HG02870 (cell line): ENCODE results near the gene FXYD7.
"Not testable (repeated sequence)": the region's sequence is repeated elsewhere in the genome, so short reads cannot be mapped to it uniquely, and the experiment has no call there.

Source experiments
- ATAC-seq: cut with Tn5 transposase; IDR thresholded peaks from one replicate; pipeline ENCODE4 v1.9.1; 2021; ENCODE audit warnings: mild to moderate bottlenecking, moderate library complexity; ENCODE audit not compliant: unreplicated experiment

FXYD7 gene, protein sequence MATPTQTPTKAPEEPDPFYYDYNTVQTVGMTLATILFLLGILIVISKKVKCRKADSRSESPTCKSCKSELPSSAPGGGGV

DNA sequence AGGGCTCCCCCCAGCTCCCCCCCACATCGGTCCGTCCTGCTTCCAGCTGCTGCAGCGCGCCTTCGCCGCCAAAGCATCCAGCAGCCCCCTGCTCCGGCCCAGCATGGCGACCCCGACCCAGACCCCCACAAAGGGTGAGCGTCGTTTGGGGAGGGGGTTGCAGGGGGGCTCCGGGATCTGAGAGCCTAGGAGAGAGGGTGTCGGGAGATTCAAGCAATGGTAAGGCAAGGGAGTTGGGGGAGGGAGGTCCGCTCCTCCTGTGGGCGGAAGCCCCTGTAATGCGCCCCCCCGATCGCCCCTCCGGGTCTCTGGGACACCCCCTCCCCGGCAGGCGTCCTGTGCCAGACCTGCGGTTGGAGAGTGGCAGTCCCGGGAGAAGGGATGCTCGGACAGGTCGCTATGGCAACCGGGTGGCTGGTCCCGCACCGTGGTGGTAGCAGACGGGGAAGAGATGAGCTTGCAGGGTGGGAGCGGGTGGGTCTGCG, at the start of gene FXYD7:
TSS of gene FXYD7 (plus strand) at position 25 of the 485 bp plus-strand sequence. CDS start at position 104, 79 bp downstream.
- ATAC-seq: no peak

DNA sequence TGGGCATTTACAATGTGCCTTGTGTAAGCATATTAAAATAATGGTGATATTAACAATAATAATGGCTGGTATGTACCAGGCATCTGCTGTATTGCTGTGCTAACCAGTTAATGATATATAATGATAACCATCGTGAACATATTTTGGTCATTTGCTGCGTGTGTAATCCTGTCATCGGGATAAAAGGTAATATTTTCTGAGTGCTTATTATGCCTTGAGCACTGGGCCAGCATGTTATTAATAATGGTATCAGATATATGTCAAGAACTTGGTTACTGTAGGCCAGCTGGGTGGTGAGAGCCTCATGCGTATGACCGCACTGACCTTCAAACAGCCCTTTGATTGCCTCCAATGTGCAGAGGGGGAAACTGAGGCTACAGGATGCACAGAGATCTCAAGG, 49.6 kb upstream of the FXYD7 start:
- no peak for ATAC-seq

DNA sequence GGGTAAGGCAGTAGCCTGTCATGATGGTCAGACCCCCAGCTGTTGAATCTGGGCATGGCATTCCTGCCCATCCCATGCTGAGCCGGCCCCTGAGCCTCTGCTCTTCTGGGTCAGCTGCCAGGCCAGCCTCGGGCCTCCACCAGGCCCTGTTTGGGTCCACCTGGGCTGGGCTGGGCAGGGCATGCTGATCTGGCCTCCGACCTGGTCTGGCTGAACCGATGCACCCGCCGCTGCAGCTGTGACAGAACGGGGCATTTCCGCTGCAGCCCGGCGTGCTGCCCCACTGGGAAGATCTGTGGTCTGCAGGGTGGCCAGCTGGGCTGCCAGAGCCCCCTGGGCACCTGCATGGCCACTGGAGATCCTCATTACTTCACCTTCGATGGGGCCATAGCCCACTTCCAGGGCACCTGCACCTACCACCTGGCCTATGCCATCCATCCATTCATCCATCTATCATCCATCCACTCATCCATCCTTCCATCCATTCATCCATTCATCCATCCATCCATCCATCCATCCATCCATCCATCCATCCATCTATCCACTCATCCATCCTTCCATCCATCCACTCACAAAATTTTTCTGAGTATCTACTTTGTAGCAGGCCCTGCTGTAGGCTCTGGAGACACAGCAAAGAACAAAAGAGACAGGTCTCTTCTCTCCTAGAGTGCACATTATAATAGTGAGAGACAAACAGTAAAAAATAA, 49.0 kb upstream of the FXYD7 start:
- ATAC-seq: no peak

DNA sequence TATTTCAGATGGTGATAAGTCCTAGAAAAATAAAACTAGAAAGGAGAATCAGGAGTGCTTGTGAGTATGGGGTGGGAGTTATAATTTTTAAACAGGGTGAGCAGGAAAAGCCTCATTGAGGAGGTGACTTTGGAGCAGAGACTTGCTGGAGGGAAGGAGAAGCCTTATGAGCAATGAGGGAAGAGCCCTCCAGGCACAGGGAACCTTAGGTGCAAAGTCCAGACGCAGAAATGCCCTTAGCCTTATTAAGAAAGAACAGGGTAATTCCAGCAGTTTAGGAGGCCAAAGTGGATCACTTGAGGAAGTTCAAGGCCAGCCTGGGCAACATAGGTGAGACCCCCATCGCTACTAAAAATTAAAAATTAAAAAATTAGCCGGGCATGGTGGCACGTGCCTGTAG, 48.4 kb upstream of the FXYD7 start:
- no peak for ATAC-seq

DNA sequence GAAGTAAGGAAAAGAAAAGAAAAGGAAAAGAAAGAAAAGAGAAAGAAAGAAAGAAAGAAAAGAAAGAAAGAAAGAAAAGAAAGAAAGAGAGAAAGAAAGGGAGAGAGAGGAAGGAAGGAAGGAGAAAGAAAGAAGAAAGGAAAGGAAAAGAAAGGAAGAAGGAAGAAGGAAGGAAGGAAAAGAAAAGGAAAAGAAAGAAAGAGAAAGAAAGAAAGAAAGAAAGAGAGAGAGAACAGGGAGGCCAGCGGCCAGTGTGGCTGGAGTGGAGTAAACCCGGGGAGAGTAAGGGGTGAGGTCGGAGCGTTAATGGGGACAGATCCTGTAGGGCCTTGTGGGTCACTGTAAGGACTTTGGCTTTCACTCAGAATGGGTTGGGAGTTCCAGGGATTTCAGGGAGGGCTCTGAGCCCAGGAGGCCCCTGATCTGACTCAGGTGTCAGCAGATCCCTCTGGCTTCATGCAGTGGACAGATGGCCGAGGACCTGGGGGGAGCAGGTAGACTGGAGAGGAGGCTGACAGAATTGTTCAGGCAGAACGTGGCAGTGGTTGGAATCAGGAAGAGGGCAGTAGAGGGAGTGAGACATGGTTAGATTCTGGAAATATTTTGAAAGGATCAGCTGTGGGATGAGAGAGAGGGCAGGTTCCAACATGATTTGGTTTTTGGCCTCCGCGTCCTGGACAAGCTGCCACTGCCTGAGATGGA, 47.2 kb upstream of the FXYD7 start:
- ATAC-seq: no peak

DNA sequence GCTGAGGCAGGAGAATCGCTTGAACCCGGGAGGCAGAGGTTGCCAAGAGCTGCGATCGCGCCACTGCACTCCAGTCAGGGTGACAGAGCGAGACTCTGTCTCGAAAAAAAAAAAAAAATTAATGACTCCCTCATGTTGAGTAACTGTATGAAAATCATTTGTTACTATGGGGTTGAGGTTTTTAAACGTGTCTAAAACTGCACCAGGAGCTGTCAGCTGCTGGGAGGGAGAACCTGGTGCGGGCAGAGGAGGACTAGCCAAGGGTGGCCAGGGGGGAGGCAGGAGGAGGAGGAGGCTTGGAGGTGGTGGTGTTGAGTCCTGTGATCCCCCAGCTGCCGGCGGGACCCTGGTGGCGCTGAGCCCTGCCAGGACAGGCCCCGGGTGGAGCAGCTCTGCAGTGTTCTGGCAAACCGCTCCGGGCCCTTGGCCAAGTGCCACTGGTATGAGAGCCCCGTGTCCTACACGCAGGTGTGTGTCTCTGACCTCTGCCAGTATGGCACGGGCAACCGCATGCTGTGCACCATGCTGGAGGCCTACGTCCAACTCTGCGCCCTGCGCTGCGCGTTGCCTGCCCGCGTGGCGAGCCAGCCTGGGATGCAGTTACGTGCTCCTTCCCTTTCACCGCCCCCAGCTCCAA, 44.5 kb upstream of the FXYD7 start:
- ATAC-seq: no peak

DNA sequence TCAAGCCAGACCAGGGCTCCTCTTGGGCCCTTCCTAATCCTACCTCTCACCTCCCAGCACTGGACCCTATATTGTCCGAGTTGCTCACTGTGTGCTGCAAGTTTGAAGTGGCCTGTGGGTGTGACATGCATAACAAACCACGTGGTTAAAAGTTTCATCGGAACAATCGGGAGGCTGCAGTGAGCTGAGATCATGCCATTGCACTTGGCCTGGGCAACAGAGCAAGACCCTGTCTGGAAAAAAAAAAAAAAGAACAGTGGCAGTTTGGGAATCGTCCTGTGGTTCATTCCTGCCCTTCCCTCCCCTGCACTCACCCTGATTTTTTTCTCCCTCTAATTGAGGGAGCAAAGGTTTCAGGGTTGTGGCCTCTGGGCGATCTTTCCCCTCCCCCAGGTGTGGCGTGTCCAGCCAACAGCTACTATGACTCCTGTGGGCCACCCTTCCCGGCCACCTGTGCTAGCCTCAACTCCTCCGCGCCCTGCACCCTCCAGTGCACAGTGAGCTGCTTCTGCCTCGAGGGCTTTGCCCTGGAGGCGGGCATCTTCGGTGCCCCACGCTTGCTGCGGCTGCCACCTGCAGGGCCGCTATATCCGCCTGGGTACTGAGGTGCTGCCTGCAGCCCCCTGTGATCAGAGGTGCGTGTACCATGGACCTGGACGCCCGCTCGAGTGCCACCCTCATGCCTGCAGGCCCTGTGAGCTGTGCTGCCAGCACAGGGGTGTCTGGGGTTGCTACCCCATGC, 43.7 kb upstream of the FXYD7 start:
- no peak for ATAC-seq

DNA sequence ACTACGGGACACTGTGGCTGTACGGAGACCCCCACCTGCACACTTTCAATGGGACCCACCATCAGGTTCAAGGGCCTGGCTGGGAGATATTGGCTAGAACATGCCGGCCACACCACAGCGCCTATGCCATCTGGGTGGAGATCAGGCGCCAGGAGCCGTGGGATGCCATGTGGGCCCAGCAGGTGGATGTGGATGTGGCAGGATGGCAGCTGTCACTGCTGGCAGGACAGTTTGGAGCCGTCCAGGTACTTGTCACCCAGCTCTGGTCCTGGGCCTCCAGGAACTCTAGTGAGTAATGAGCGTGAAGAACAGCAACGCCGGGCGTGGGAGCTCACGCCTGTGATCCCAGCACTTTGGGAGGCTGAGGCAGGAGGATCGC, 43.2 kb upstream of the FXYD7 start:
- no peak for ATAC-seq

DNA sequence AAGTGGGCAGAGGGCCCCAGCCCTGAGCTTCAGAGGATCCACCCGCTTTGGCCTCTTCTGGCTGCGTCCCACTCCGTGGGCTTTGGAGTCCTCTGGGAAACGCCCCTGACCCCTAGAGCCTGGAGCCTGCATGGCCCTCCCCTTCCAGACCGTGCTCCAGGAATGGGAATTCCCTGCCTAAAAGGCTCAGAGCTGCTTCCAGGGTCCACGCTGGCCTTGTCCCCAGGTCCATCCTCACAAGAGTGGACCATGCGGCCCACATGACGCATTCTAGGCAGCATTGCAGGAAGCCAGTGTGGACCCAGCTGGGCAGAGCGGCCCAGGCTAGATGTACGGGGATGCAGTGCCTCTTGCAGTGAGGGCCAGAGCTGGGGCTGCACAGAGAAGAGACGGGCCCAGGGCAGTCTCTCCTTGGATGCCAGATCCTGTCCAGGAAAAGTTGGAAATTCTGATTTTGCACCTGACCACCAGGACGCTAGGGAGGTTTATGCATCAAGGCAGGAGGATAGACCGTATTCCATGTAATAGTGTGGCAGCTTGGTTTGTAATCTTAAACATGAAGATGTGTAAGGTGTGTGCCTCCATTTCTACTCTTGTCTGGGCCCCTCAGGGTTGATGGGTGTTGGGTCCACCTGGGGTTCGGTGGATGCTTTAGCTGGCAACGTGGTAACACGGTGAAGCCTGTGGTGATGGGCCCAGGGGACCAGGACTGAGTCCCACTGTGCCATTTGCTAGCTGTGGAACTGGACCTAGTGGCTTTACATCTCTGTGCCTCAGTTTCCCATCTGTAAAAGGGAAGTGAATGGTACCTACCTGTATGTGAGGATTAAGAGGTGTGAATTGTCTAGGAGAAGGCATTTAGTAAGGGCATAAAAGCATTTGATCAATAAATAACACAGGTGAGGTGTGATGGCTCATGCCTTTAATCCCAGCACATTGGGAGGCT, 42.2 kb upstream of the FXYD7 start:
- no peak for ATAC-seq

DNA sequence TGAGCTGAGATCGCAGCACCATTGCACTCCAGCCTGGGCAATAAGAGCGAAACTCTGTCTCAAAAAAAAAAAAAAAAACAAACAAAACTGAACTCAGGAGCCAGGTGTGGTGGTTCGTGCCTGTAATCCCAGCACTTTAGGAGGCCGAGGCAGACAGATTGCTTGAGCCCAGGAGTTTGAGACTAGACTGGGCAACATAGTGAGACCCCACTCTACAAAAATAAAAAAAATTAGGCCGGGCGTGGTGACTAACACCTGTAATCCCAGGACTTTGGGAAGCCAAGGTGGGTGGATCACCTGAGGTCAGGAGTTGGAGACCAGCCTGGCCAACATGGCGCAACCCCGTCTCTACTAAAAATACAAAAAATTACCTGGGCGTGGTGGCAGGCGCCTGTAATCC, 41.1 kb upstream of the FXYD7 start:
- not testable (repeated sequence) for ATAC-seq

DNA sequence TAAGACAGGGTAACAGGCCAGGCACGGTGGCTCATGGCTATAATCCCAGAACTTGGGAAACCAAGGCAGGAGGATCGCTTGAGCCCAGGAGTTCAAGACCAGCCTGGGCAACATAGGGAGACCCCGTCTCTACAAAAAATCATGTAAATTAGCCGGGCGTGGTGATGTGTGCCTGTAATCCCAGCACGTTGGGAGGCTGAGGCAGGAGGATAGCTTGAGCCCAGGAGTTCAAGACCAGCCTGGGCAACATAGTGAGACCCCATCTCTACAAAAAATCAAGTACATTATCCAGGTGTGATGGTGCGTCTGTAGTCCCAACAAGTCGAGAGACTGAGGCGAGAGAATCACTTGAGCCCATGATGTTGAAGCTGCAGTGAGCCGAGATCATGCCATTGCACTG, 39.4 kb upstream of the FXYD7 start:
- not testable (repeated sequence) for ATAC-seq

DNA sequence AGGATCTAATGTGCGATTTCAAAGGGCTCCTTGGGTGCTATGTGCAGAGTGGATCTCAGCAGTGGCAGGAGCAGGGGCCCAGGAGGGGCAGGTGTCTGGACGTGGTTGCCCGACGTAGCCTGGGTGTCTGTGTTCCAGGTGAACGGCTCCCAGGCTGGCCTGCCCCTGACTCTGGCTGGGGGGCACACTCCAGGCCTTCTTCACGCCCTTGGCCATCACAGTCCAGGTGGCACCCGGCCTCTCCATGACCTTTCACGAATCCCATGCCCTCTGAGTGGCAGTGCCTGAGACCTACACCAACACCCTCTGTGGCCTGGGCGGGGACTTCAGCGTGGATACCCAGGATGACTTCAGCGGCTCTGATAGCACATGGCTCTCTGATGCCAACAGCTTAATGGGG, 38.7 kb upstream of the FXYD7 start:
- ATAC-seq: no peak

DNA sequence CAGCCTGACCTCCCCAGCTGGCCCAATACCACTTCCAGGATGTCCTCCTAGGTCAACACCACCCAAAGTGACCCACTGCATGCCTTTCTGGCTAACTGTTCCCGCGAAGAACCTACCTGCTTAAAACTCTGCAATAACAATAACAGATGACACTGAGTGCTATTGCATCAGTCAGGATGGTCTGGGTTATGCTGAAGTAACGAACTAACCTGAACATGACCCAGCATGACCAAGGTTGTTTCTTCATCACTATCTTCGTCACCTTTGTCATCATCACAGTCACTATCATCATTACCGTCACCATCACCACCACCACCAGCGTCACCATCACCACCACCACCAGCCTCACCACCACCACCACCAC, 38.0 kb upstream of the FXYD7 start:
- ATAC-seq: no peak

DNA sequence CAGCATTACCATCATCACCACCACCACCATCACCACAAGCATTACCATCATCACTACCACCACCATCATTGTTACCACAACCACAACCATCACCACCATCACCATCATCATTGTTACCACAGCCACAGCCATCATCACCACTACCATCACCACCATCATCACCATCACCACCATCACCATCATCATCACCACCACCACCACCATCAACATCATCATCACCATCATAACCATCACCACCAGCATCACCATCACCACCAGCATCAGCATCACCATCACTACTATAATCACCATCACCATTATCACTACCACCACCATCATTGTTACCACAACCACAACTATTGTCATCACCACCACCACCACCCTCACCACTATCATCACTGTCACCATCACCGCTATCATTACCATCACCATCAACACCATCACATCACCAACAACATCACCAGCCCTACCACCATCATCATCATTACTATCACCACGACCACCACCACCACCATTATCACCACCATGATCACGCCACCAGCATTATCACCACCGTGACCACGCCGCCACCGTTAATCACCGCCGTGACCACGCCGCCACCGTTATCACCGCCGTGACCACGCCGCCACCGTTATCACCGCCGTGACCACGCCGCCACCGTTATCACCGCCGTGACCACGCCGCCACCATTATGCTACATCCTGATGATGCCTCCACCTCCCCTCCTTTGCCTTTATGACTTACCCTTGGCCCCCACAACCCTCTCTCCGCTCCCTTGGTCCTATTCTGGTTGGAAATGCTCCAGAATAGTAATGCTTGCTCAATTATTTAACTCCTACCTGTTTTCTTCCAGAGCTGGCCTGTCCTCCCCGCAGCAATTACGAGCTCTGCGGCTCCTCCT, 37.4 kb upstream of the FXYD7 start:
- ATAC-seq: no peak

DNA sequence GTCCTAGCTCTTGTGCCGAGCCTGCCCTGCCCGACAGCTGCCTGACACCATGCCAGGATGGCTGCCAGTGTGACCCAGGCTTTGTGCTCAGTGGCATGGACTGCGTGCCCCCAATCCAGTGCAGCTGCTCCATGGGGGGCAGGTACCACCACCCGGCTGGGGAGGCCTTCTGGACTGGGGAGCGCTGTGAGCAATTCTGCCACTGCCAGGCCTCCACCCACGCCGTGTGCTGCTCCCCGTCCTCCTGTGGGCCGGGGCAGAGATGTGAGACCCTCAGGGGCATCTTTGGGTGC, 36.8 kb upstream of the FXYD7 start:
- no peak for ATAC-seq

DNA sequence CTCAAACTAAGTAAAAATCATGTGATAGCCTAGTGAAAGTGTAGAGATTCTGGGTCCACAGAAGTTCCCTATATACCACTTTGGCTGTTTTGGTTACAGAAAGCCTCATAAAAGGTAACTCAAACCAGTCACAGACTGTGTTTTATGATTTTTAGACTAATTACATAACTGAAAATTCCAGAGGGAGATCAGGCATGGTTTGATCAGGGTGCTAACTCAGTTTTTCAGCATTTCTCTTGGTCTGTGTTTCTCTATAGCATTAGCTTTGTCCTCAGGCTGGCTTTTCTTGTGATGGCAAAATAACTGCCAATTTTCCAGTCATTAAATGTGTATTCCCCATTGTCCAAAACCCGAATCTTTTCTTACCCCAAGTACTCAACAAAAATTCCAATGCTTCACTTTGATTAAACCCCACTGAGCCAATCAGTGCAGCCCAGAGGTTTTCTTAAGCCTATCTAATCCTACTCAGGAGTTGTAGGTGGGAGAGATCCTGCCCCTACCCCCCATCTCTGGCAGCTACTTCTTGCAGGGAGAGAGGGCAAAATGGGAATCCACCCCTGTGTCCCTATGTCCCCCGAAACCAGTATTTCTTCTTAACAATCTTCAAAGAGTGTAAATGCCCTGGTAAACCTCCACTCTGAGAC, 36.0 kb upstream of the FXYD7 start:
- ATAC-seq: no peak

DNA sequence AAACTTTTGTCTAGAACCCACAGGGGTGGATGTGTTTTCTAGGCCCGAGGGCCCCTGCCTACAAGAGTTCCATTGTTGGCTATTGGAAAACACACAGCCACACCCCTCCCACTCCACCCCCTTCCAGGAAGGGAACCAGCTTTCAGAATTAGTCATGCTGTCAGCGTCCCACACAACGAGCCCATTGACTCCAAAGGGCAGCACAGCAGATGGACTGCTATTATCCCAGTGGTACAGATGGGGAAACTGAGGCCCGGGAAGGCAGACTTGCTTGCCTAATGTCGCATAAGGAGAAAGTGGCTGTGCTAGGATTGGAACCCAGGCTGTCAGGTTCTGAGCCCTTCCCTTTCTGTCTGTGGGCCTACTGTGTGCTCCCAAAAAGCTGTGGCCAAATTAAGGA, 35.5 kb upstream of the FXYD7 start:
- no peak for ATAC-seq

DNA sequence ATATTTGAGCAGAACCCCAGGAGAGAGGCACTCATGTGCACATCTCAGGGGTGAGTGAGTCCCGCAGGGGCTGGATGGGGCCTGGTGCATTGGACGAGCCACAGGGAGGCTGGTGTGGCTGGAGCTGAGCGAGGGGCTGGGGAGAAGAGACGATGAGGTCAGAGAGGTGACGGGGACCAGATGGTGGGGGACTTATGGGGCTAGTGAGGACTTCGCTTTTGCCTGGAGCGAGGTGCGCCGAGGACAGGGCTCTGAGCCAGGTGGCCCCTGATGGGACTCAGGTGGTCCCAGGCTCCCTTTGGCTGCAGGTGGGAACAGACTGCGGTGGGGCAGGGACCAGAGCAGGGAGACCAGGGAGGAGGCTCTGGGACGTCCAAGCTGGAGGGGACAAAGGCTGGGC, 34.3 kb upstream of the FXYD7 start:
- no peak for ATAC-seq
